Measurements from ENCODE around the gene ENO2.
"Not testable (repeated sequence)": the region's sequence is repeated elsewhere in the genome, so short reads cannot be mapped to it uniquely, and the experiment has no call there.

Gene ENO2

GRCh38 chr12:6883683-6884082 lies 30.7 kb upstream of the ENO2 start:
- H2BK120ac ChIP-seq (ENCODE audit: low read depth, low read length): no peak overlapping the region
- no peaks in the 10 kb centered on the region for H3K36me3 ChIP-seq (ENCODE audit: control insufficient read depth, insufficient read depth, low read length)
- no peak overlapping the region for H4K5ac ChIP-seq (ENCODE audit: low read length)
- no peak overlapping the region for H3K27ac ChIP-seq (ENCODE audit: low read depth, low read length)
- no peak overlapping the region for H3K9ac ChIP-seq (ENCODE audit: low read length)
- H2BK15ac ChIP-seq (replicated peaks; ENCODE audit: low read depth): no peak overlapping the region
- no peak overlapping the region for H3K4me2 ChIP-seq (ENCODE audit: low read length)
- no peak overlapping the region for H4K8ac ChIP-seq (ENCODE audit: low read depth, low read length)
- H3K4ac ChIP-seq (ENCODE audit: low read depth, low read length): no peak overlapping the region
- H2BK5ac ChIP-seq (ENCODE audit: low read length): peak overlapping the region; percentile 39
- no CpG with 5 or more reads among the region's 11 CpGs for WGBS (ENCODE audit: extremely low coverage, insufficient coverage, low lambda C conversion rate)
- no peak for DNase-seq
- H3K27me3 ChIP-seq (ENCODE audit: insufficient read depth, low read length, poor library complexity): no peaks in the 10 kb centered on the region
- no peak overlapping the region for H3K4me3 ChIP-seq (ENCODE audit: low read length)
- no peaks in the 10 kb centered on the region for H3K4me1 ChIP-seq (ENCODE audit: control insufficient read depth, low read depth, low read length)
- H3K79me2 ChIP-seq (ENCODE audit: control insufficient read depth, insufficient read depth, low read length): no peaks in the 10 kb centered on the region
- no peaks in the 10 kb centered on the region for H3K79me1 ChIP-seq (ENCODE audit: low read length)
- peak overlapping the region; percentile 17 for H3K56ac ChIP-seq (ENCODE audit: low read length)
- H3K23ac ChIP-seq (ENCODE audit: low read length): no peak overlapping the region
- H3K18ac ChIP-seq (ENCODE audit: low read length): no peak overlapping the region
- H2AK5ac ChIP-seq (ENCODE audit: low read length): peak overlapping the region; percentile 33

- H3K27ac ChIP-seq (ENCODE audit: low read depth, low read length): no peak overlapping the region
- WGBS (ENCODE audit: extremely low coverage, insufficient coverage, low lambda C conversion rate): no CpG with 5 or more reads among the region's 22 CpGs
- no peak for DNase-seq
Observed at GRCh38 chr12:6884539-6884938, 29.8 kb upstream of the ENO2 start.

GRCh38 chr12:6886206-6886999 lies 28.0 kb upstream of the ENO2 start:
- DNase-seq: peak; percentile 83
- H3K9ac ChIP-seq (ENCODE audit: low read length); H2BK5ac ChIP-seq (ENCODE audit: low read length); H3K79me2 ChIP-seq (ENCODE audit: control insufficient read depth, insufficient read depth, low read length); H3K27me3 ChIP-seq (ENCODE audit: insufficient read depth, low read length, poor library complexity); H3K4me2 ChIP-seq (ENCODE audit: low read length); H2BK15ac ChIP-seq (replicated peaks; ENCODE audit: low read depth); H3K79me1 ChIP-seq (ENCODE audit: low read length); H3K4me3 ChIP-seq (ENCODE audit: low read length); H2AK5ac ChIP-seq (ENCODE audit: low read length); H3K4me1 ChIP-seq (ENCODE audit: control insufficient read depth, low read depth, low read length); H4K5ac ChIP-seq (ENCODE audit: low read length); H3K36me3 ChIP-seq (ENCODE audit: control insufficient read depth, insufficient read depth, low read length); H4K8ac ChIP-seq (ENCODE audit: low read depth, low read length); H3K23ac ChIP-seq (ENCODE audit: low read length); H2BK120ac ChIP-seq (ENCODE audit: low read depth, low read length): not testable (repeated sequence)
- WGBS (ENCODE audit: extremely low coverage, insufficient coverage, low lambda C conversion rate): no CpG with 5 or more reads among the region's 15 CpGs
- Histone ChIP-seq H3K4ac (ENCODE audit: low read depth, low read length) (peak overlapping the region; percentile 20), H3K27ac (ENCODE audit: low read depth, low read length) (peak overlapping the region; percentile 77), H3K56ac (ENCODE audit: low read length) (peak overlapping the region; percentile 63), H3K18ac (ENCODE audit: low read length) (peak overlapping the region; percentile 81)

More at GRCh38 chr12:6884539-6884938, 29.8 kb upstream of the ENO2 start:
- Histone ChIP-seq H3K4me3 (ENCODE audit: low read length) (no peak overlapping the region), H3K18ac (ENCODE audit: low read length) (no peak overlapping the region), H3K4me1 (ENCODE audit: control insufficient read depth, low read depth, low read length) (no peaks in the 10 kb centered on the region), H2AK5ac (ENCODE audit: low read length) (no peak overlapping the region), H2BK5ac (ENCODE audit: low read length) (no peak overlapping the region), H3K79me2 (ENCODE audit: control insufficient read depth, insufficient read depth, low read length) (no peaks in the 10 kb centered on the region), H4K5ac (ENCODE audit: low read length) (no peak overlapping the region), H3K23ac (ENCODE audit: low read length) (no peak overlapping the region), H3K4ac (ENCODE audit: low read depth, low read length) (no peak overlapping the region), H2BK120ac (ENCODE audit: low read depth, low read length) (no peak overlapping the region), H3K56ac (ENCODE audit: low read length) (peak overlapping the region; percentile 66), H3K79me1 (ENCODE audit: low read length) (no peaks in the 10 kb centered on the region), H3K9ac (ENCODE audit: low read length) (no peak overlapping the region), H3K36me3 (ENCODE audit: control insufficient read depth, insufficient read depth, low read length) (no peaks in the 10 kb centered on the region), H4K8ac (ENCODE audit: low read depth, low read length) (no peak overlapping the region), H2BK15ac (replicated peaks; ENCODE audit: low read depth) (no peak overlapping the region), H3K4me2 (ENCODE audit: low read length) (no peak overlapping the region), H3K27me3 (ENCODE audit: insufficient read depth, low read length, poor library complexity) (no peaks in the 10 kb centered on the region)

DNA sequence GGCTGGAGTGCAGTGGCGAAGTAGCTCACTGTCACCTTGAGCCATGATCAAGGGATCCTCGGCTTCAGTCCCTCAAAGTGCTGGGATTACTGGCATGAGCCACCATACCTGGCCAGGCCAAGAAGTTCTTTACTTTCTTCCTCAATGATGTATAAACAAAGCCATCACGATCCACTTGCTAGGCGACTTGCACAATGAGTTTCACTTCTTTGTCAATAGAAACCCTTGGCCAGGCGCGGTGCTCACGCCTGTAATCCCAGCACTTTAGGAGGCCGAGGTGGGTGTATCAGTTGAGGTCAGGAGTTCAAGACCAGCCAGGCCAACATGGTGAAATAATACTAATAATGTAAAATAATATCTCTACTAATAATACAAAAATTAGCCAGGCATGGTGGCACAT lies 26.9 kb upstream of the ENO2 start:
- no peak overlapping the region for H3K4me3 ChIP-seq (ENCODE audit: low read length)
- peaks cover 4% of the 10 kb centered on the region for H3K4me1 ChIP-seq (ENCODE audit: control insufficient read depth, low read depth, low read length)
- WGBS (ENCODE audit: extremely low coverage, insufficient coverage, low lambda C conversion rate): no CpG with 5 or more reads among the region's 8 CpGs
- H2BK15ac ChIP-seq (replicated peaks; ENCODE audit: low read depth): no peak overlapping the region
- H3K79me2 ChIP-seq (ENCODE audit: control insufficient read depth, insufficient read depth, low read length): no peaks in the 10 kb centered on the region
- H3K9ac ChIP-seq (ENCODE audit: low read length): no peak overlapping the region
- H2BK120ac ChIP-seq (ENCODE audit: low read depth, low read length): no peak overlapping the region
- no peak overlapping the region for H3K23ac ChIP-seq (ENCODE audit: low read length)
- peak overlapping the region; percentile 92 for H2BK5ac ChIP-seq (ENCODE audit: low read length)
- no peaks in the 10 kb centered on the region for H3K27me3 ChIP-seq (ENCODE audit: insufficient read depth, low read length, poor library complexity)
- peak overlapping the region; percentile 77 for H3K56ac ChIP-seq (ENCODE audit: low read length)
- H4K5ac ChIP-seq (ENCODE audit: low read length): no peak overlapping the region
- no peaks in the 10 kb centered on the region for H3K36me3 ChIP-seq (ENCODE audit: control insufficient read depth, insufficient read depth, low read length)
- H4K8ac ChIP-seq (ENCODE audit: low read depth, low read length): no peak overlapping the region
- no peak overlapping the region for H3K18ac ChIP-seq (ENCODE audit: low read length)
- peak overlapping the region; percentile 23 for H3K27ac ChIP-seq (ENCODE audit: low read depth, low read length)
- no peak for DNase-seq
- H3K4ac ChIP-seq (ENCODE audit: low read depth, low read length): peak overlapping the region; percentile 77
- H3K4me2 ChIP-seq (ENCODE audit: low read length): no peak overlapping the region
- no peaks in the 10 kb centered on the region for H3K79me1 ChIP-seq (ENCODE audit: low read length)
- peak overlapping the region; percentile 71 for H2AK5ac ChIP-seq (ENCODE audit: low read length)

DNA sequence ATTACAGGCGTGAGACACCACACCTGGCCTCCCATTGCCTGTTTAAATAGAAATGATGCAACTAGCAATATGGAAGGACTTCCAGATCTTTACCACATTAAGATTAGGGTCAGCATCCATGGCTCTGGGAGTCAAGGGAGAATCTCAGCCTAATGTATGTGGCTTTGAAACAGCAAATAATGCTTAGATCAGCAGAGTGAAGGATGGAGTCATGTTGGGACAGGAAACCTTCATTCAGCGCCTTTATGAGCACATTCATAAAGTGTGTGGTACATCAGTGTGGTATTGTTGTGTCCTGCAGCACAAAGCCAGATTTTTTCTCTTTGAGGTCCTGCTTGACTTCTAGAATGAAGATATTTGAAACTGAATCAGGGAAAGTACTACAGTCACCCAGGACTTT lies 26.0 kb upstream of the ENO2 start:
- Histone ChIP-seq H2BK5ac (ENCODE audit: low read length) (no peak overlapping the region), H3K27ac (ENCODE audit: low read depth, low read length) (no peak overlapping the region), H3K36me3 (ENCODE audit: control insufficient read depth, insufficient read depth, low read length) (no peaks in the 10 kb centered on the region), H3K27me3 (ENCODE audit: insufficient read depth, low read length, poor library complexity) (no peaks in the 10 kb centered on the region), H3K4me1 (ENCODE audit: control insufficient read depth, low read depth, low read length) (peaks cover 4% of the 10 kb centered on the region), H2BK15ac (replicated peaks; ENCODE audit: low read depth) (no peak overlapping the region), H4K5ac (ENCODE audit: low read length) (no peak overlapping the region), H3K79me1 (ENCODE audit: low read length) (no peaks in the 10 kb centered on the region), H3K9ac (ENCODE audit: low read length) (no peak overlapping the region), H3K4me2 (ENCODE audit: low read length) (no peak overlapping the region), H4K8ac (ENCODE audit: low read depth, low read length) (no peak overlapping the region), H3K23ac (ENCODE audit: low read length) (no peak overlapping the region), H3K4ac (ENCODE audit: low read depth, low read length) (no peak overlapping the region), H3K56ac (ENCODE audit: low read length) (no peak overlapping the region), H2AK5ac (ENCODE audit: low read length) (no peak overlapping the region), H3K4me3 (ENCODE audit: low read length) (no peak overlapping the region), H3K18ac (ENCODE audit: low read length) (no peak overlapping the region), H2BK120ac (ENCODE audit: low read depth, low read length) (peak overlapping the region; percentile 8), H3K79me2 (ENCODE audit: control insufficient read depth, insufficient read depth, low read length) (no peaks in the 10 kb centered on the region)
- no peak for DNase-seq
- no CpG with 5 or more reads among the region's 2 CpGs for WGBS (ENCODE audit: extremely low coverage, insufficient coverage, low lambda C conversion rate)

DNA sequence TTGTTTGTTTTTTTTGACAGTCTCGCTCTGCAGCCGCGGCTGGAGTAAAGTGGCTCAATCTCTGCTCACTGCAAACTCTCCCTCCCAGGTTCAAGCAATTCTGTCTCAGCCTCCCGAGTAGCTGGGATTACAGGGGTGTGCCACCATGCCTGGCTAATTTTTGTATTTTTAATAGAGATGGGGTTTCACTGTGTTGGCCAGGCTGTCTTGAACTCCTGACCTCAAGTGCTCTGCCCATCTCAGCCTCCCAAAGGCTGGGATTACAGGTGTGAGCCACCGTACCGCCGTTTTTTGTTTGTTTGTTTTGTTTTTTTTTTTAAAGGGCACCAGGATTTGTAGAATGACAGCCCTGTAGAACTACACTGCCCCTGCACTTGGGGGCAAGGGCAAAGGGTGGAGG lies 25.6 kb upstream of the ENO2 start:
- not testable (repeated sequence) for H2BK5ac ChIP-seq (ENCODE audit: low read length); H3K27ac ChIP-seq (ENCODE audit: low read depth, low read length); H3K56ac ChIP-seq (ENCODE audit: low read length); H3K4me2 ChIP-seq (ENCODE audit: low read length); H3K79me1 ChIP-seq (ENCODE audit: low read length); DNase-seq; H2BK15ac ChIP-seq (replicated peaks; ENCODE audit: low read depth); H4K8ac ChIP-seq (ENCODE audit: low read depth, low read length); H3K23ac ChIP-seq (ENCODE audit: low read length); H2AK5ac ChIP-seq (ENCODE audit: low read length); H3K4me3 ChIP-seq (ENCODE audit: low read length); H3K18ac ChIP-seq (ENCODE audit: low read length); H3K79me2 ChIP-seq (ENCODE audit: control insufficient read depth, insufficient read depth, low read length); H3K27me3 ChIP-seq (ENCODE audit: insufficient read depth, low read length, poor library complexity); H4K5ac ChIP-seq (ENCODE audit: low read length); H3K9ac ChIP-seq (ENCODE audit: low read length); H3K36me3 ChIP-seq (ENCODE audit: control insufficient read depth, insufficient read depth, low read length); H3K4me1 ChIP-seq (ENCODE audit: control insufficient read depth, low read depth, low read length); H3K4ac ChIP-seq (ENCODE audit: low read depth, low read length)
- WGBS (ENCODE audit: extremely low coverage, insufficient coverage, low lambda C conversion rate): no CpG with 5 or more reads among the region's 7 CpGs
- H2BK120ac ChIP-seq (ENCODE audit: low read depth, low read length): peak overlapping the region; percentile 8
